ENCODE data around the gene UROC1.

DNA sequence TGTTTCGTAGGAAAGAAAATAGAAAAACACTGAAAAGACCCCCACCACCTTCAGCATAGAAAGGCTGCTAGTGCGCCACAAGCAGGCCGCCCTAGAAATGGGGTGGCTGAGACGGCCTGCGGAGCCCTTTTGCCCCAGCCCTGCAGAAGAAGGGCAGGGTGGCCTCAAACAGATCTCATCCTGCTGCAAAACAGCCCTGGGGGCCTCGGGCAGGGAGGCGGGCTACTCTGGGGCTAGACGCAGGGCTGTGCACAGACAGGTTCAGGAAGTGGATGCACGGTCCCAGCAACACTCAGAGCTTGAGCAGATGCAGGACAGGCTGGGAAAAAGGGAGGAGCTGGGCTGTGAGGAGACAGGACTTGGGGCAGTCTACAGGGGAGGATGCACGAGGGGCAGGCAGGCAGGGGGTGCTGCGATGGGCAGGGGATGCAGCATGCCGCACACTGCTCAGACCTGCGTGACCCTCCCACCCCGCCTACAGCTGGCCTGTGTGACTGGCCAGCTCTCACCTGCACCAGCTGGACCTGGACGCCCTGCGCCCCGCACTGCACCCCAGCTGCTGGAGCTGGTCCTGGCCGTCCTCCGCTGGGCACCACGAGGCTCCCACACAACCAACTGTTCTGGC lies 76.2 kb downstream of the UROC1 start:
- TF ChIP-seq CTCF (IDR thresholded peaks at IDR 0.05; ENCODE audit: insufficient read depth, low read length) (no peak), GABPA (IDR thresholded peaks at IDR 0.05; ENCODE audit: low read depth) (no peak), POLR2AphosphoS5 (IDR thresholded peaks at IDR 0.05; ENCODE audit: low read depth) (no peak)
- TF ChIP-seq, protein P1, sequence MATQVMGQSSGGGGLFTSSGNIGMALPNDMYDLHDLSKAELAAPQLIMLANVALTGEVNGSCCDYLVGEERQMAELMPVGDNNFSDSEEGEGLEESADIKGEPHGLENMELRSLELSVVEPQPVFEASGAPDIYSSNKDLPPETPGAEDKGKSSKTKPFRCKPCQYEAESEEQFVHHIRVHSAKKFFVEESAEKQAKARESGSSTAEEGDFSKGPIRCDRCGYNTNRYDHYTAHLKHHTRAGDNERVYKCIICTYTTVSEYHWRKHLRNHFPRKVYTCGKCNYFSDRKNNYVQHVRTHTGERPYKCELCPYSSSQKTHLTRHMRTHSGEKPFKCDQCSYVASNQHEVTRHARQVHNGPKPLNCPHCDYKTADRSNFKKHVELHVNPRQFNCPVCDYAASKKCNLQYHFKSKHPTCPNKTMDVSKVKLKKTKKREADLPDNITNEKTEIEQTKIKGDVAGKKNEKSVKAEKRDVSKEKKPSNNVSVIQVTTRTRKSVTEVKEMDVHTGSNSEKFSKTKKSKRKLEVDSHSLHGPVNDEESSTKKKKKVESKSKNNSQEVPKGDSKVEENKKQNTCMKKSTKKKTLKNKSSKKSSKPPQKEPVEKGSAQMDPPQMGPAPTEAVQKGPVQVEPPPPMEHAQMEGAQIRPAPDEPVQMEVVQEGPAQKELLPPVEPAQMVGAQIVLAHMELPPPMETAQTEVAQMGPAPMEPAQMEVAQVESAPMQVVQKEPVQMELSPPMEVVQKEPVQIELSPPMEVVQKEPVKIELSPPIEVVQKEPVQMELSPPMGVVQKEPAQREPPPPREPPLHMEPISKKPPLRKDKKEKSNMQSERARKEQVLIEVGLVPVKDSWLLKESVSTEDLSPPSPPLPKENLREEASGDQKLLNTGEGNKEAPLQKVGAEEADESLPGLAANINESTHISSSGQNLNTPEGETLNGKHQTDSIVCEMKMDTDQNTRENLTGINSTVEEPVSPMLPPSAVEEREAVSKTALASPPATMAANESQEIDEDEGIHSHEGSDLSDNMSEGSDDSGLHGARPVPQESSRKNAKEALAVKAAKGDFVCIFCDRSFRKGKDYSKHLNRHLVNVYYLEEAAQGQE (IDR thresholded peaks at IDR 0.05; ENCODE audit: insufficient replicate concordance, low read depth) = no peak

Measured in HL-60 (cell line).